H9 (cell line): ENCODE results near the gene ADO. TPM values are rescaled to one million over a fixed set of nuclear protein-coding genes. Genes with fewer than 3 reads are reported as not detected.

Source experiments
- DNase-seq: peaks from one replicate; pipeline ENCODE4 v3.0.0-alpha.2; 2017
- H2AFZ ChIP-seq: one replicate; pipeline ENCODE4 v1.6.1; 2013; ENCODE audit warnings: mild to moderate bottlenecking, low read length, control low read depth, moderate library complexity
- H2AK5ac ChIP-seq: 2 replicates; pipeline ENCODE4 v1.6.1; 2013; ENCODE audit warnings: low read length, control low read depth, mixed read lengths; ENCODE audit not compliant: insufficient read length
- H2BK120ac ChIP-seq: one replicate; pipeline ENCODE4 v1.6.1; 2013; ENCODE audit warnings: low read depth, mild to moderate bottlenecking, low read length, control low read depth, inconsistent platforms; ENCODE audit not compliant: poor library complexity, severe bottlenecking
- H2BK12ac ChIP-seq: 2 replicates; pipeline ENCODE4 v1.6.1; 2013; ENCODE audit warnings: low read length, control low read depth, mixed read lengths, low read depth; ENCODE audit not compliant: insufficient read length
- H2BK15ac ChIP-seq: 2 replicates; pipeline ENCODE4 v1.6.1; 2013; ENCODE audit warnings: low read depth, low read length, control low read depth
- H2BK20ac ChIP-seq: one replicate; pipeline ENCODE4 v1.6.1; 2013; ENCODE audit warnings: low read depth, mild to moderate bottlenecking, low read length, control low read depth, inconsistent platforms; ENCODE audit not compliant: poor library complexity, severe bottlenecking
- H2BK5ac ChIP-seq: 2 replicates; pipeline ENCODE4 v1.6.1; 2013; ENCODE audit warnings: low read length, control low read depth, mixed read lengths; ENCODE audit not compliant: insufficient read length
- H3K14ac ChIP-seq: 2 replicates; pipeline ENCODE4 v1.6.1; 2013; ENCODE audit warnings: low read length, control low read depth; ENCODE audit not compliant: insufficient read depth
- H3K18ac ChIP-seq: 2 replicates; pipeline ENCODE4 v1.6.1; 2013; ENCODE audit warnings: low read depth, mild to moderate bottlenecking, mixed read lengths, low read length, control low read depth; ENCODE audit not compliant: insufficient read length
- H3K23ac ChIP-seq: 2 replicates; pipeline ENCODE4 v1.6.1; 2013; ENCODE audit warnings: low read length, control low read depth, mixed read lengths, low read depth; ENCODE audit not compliant: insufficient read length
- H3K23me2 ChIP-seq: 2 replicates; pipeline ENCODE4 v1.6.1; 2013; ENCODE audit warnings: low read depth, mild to moderate bottlenecking, mixed read lengths, low read length, control low read depth; ENCODE audit not compliant: insufficient read length, poor library complexity, severe bottlenecking
- H3K27ac ChIP-seq: 2 replicates; pipeline ENCODE4 v1.5.1; 2013; ENCODE audit warnings: low read length, control low read depth, mixed read lengths, low read depth; ENCODE audit not compliant: insufficient read length
- H3K27me3 ChIP-seq: 2 replicates; pipeline ENCODE4 v1.6.1; 2013; ENCODE audit warnings: low read length, control low read depth, inconsistent platforms; ENCODE audit not compliant: insufficient read depth
- H3K4ac ChIP-seq: 2 replicates; pipeline ENCODE4 v1.6.1; 2013; ENCODE audit warnings: low read depth, mild to moderate bottlenecking, control low read depth, inconsistent platforms, low read length, moderate library complexity
- H3K4me1 ChIP-seq: 2 replicates; pipeline ENCODE4 v1.6.1; 2013; ENCODE audit warnings: low read length, control low read depth, inconsistent platforms; ENCODE audit not compliant: insufficient read depth
- H3K4me2 ChIP-seq: 2 replicates; pipeline ENCODE4 v1.6.1; 2013; ENCODE audit warnings: low read length, control low read depth, mixed read lengths; ENCODE audit not compliant: insufficient read length, insufficient read depth
- H3K56ac ChIP-seq: 2 replicates; pipeline ENCODE4 v1.6.1; 2013; ENCODE audit warnings: low read depth, mild to moderate bottlenecking, mixed read lengths, low read length, control low read depth; ENCODE audit not compliant: insufficient read length
- H3K79me1 ChIP-seq: 2 replicates; pipeline ENCODE4 v1.6.1; 2013; ENCODE audit warnings: low read depth, mild to moderate bottlenecking, moderate library complexity, low read length, control low read depth, inconsistent platforms; ENCODE audit not compliant: insufficient read depth, poor library complexity, severe bottlenecking
- H3K79me2 ChIP-seq: 2 replicates; pipeline ENCODE4 v1.6.1; 2013; ENCODE audit warnings: low read length, control low read depth, inconsistent platforms; ENCODE audit not compliant: insufficient read depth
- H3K9ac ChIP-seq: 2 replicates; pipeline ENCODE4 v1.6.1; 2013; ENCODE audit warnings: low read length, control low read depth, mixed read lengths; ENCODE audit not compliant: insufficient read length; ENCODE audit errors: extremely low read depth
- H3K9me3 ChIP-seq: one replicate; pipeline ENCODE4 v1.6.1; 2013; ENCODE audit warnings: low read depth, low read length, inconsistent platforms; ENCODE audit not compliant: control insufficient read depth
- H3T11ph ChIP-seq: one replicate; pipeline ENCODE4 v1.6.1; 2013; ENCODE audit warnings: mild to moderate bottlenecking, low read length, control low read depth, inconsistent platforms
- H4K20me1 ChIP-seq: one replicate; pipeline ENCODE4 v1.6.1; 2013; ENCODE audit not compliant: control insufficient read depth, insufficient read length, insufficient read depth
- H4K5ac ChIP-seq: 2 replicates; pipeline ENCODE4 v1.6.1; 2013; ENCODE audit warnings: low read depth, mild to moderate bottlenecking, mixed read lengths, low read length, control low read depth; ENCODE audit not compliant: insufficient read length
- H4K8ac ChIP-seq: replicated peaks from 2 replicates; pipeline ENCODE4 v1.6.1; 2013; ENCODE audit warnings: low read length, control low read depth, mixed read lengths, low read depth; ENCODE audit not compliant: insufficient read length
- H4K91ac ChIP-seq: 2 replicates; pipeline ENCODE4 v1.6.1; 2013; ENCODE audit warnings: low read depth, mild to moderate bottlenecking, moderate library complexity, mixed read lengths, low read length, control low read depth; ENCODE audit not compliant: insufficient read length
- H3K27ac Mint-ChIP-seq, 3 experiments: 2 replicates in 2 of 3; 3 replicates in 1 of 3; pipeline ENCODE4 v1.8.0; 2020 to 2021; ENCODE audit warnings: mixed read lengths in 3 of 3, mild to moderate bottlenecking in 1 of 3, moderate library complexity in 1 of 3
- H3K27me3 Mint-ChIP-seq: 2 replicates; pipeline ENCODE4 v1.8.0; 2021; ENCODE audit warnings: low read depth, mild to moderate bottlenecking, moderate library complexity, mixed read lengths
- H3K36me3 Mint-ChIP-seq, 3 experiments: 2 replicates in 2 of 3; 3 replicates in 1 of 3; pipeline ENCODE4 v1.8.0; 2020 to 2021; ENCODE audit warnings: low read depth in 3 of 3, mixed read lengths in 3 of 3; ENCODE audit not compliant: insufficient read depth in 1 of 3
- H3K4me1 Mint-ChIP-seq, 2 experiments: 2 replicates each; pipeline ENCODE4 v1.8.0; 2020; ENCODE audit warnings: mixed read lengths in 2 of 2
- H3K4me3 Mint-ChIP-seq, 2 experiments: 2 replicates in 1 of 2; 3 replicates in 1 of 2; pipeline ENCODE4 v1.8.0; 2020 to 2021; ENCODE audit warnings: mild to moderate bottlenecking in 2 of 2, mixed read lengths in 2 of 2, moderate library complexity in 1 of 2
- H3K9me3 Mint-ChIP-seq, 2 experiments: 2 replicates in 1 of 2; 3 replicates in 1 of 2; pipeline ENCODE4 v1.8.0; 2020; ENCODE audit warnings: mild to moderate bottlenecking in 2 of 2, mixed read lengths in 2 of 2, moderate library complexity in 1 of 2
- WGBS: extraction: QIAGEN DNeasy Blood & Tissue Kit; methylation state at CpG from one replicate; pipeline ENCODE4 v1.1.7; 2013; ENCODE audit warnings: missing lambda C conversion rate, low lambda C conversion rate, mixed read lengths; ENCODE audit not compliant: insufficient read length; ENCODE audit errors: extremely low coverage; 5-methylcytosine and 5-hydroxymethylcytosine counted together
- total RNA-seq: library from RNA; stranded (reverse); gene quantifications from 2 replicates; pipeline ENCODE4 v1.2.1, GENCODE V29; 2021
- TF ChIP-seq, protein P1 (sequence below): fragments of 200-600 bp; sonication (generic); conservative IDR thresholded peaks from 3 replicates; pipeline ENCODE4 v1.8.0; 2021; ENCODE audit warnings: antibody characterized with exemption, mild to moderate bottlenecking

The ADO gene
- total RNA-seq, 1 experiment from 2014 or later = 31.6 TPM

GRCh38 chr10:62815381-62816075, 11.0 kb downstream of the ADO start:
- H3T11ph ChIP-seq = no peak overlapping the region
- H2BK12ac ChIP-seq = no peak overlapping the region
- H3K79me1 ChIP-seq = no peaks in the 10 kb centered on the region
- no peak overlapping the region for H3K56ac ChIP-seq
- Mint-ChIP-seq H3K27me3 (peaks cover 86% of the 10 kb centered on the region), H3K4me1 (peaks cover 24 to 29% of the 10 kb centered on the region in 2 experiments), H3K4me3 (peak overlapping the region; percentile 74 to 93), H3K9me3 (peaks cover 0 to 7% of the 10 kb centered on the region in 2 experiments; a peak in 3 of 5 replicates), H3K27ac (peak overlapping the region in 1 of 3 experiments; percentile 39; a peak in 1 of 7 replicates), H3K36me3 (peaks cover 2 to 7% (median 6%) of the 10 kb centered on the region in 3 experiments; a peak in 5 of 7 replicates)
- H2AFZ ChIP-seq = no peak overlapping the region
- DNase-seq = peak; percentile 47
- TF ChIP-seq, protein P1, sequence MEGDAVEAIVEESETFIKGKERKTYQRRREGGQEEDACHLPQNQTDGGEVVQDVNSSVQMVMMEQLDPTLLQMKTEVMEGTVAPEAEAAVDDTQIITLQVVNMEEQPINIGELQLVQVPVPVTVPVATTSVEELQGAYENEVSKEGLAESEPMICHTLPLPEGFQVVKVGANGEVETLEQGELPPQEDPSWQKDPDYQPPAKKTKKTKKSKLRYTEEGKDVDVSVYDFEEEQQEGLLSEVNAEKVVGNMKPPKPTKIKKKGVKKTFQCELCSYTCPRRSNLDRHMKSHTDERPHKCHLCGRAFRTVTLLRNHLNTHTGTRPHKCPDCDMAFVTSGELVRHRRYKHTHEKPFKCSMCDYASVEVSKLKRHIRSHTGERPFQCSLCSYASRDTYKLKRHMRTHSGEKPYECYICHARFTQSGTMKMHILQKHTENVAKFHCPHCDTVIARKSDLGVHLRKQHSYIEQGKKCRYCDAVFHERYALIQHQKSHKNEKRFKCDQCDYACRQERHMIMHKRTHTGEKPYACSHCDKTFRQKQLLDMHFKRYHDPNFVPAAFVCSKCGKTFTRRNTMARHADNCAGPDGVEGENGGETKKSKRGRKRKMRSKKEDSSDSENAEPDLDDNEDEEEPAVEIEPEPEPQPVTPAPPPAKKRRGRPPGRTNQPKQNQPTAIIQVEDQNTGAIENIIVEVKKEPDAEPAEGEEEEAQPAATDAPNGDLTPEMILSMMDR = no peak
- H3K23me2 ChIP-seq = peaks cover 25% of the 10 kb centered on the region
- H3K23ac ChIP-seq = no peak overlapping the region
- H4K91ac ChIP-seq = no peak overlapping the region
- H2AK5ac ChIP-seq = no peak overlapping the region
- H2BK15ac ChIP-seq = no peak overlapping the region
- H2BK120ac ChIP-seq = no peak overlapping the region
- H3K14ac ChIP-seq = peak overlapping the region; percentile 64; the same call in 1 of the 2 replicates
- H4K5ac ChIP-seq = no peak overlapping the region
- H3K4ac ChIP-seq = no peak overlapping the region
- no peaks in the 10 kb centered on the region for H3K79me2 ChIP-seq
- H2BK20ac ChIP-seq = no peak overlapping the region
- no peak overlapping the region for H2BK5ac ChIP-seq
- H3K9ac ChIP-seq = peak overlapping the region; percentile 1
- H3K27me3 ChIP-seq = peaks cover 26% of the 10 kb centered on the region; the same call in 1 of the 2 replicates
- H3K9me3 ChIP-seq = no peaks in the 10 kb centered on the region
- H3K4me1 ChIP-seq = no peaks in the 10 kb centered on the region
- H4K8ac ChIP-seq = no peak overlapping the region
- no peaks in the 10 kb centered on the region for H4K20me1 ChIP-seq
- H3K4me2 ChIP-seq = peak overlapping the region; percentile 74
- WGBS = no CpG with 5 or more reads among the region's 60 CpGs
- peak overlapping the region; percentile 43 for H3K18ac ChIP-seq
- no peak overlapping the region for H3K27ac ChIP-seq
